PC-3 (cell line): ENCODE data around the gene CMTM8. TPM values are rescaled to one million over a fixed set of nuclear protein-coding genes. Genes with fewer than 3 reads are reported as not detected.
"Not testable (repeated sequence)": the region's sequence is repeated elsewhere in the genome, so short reads cannot be mapped to it uniquely, and the experiment has no call there.

ENCODE experiments used
- ATAC-seq: fragments of 200-7000 bp; cut with Tn5 transposase; 2 replicates; pipeline ENCODE4 v1.9.1; 2020; ENCODE audit warnings: mild to moderate bottlenecking, moderate library complexity
- BruUV-seq: library from RNA; stranded (reverse); fragments of 400-500 nt; replicated peaks from 2 replicates; lab custom pipeline; 2021; lab: Mats Ljungman, UMichigan
- CTCF ChIA-PET: fragments of 300-600 bp; sonication (Branson Sonifier 250); formaldehyde crosslinking; loops from one replicate; lab custom pipeline; 2022; ENCODE audit warnings: antibody characterized with exemption; lab: Charles Lee
- POLR2A ChIA-PET: fragments of 300-600 bp; sonication (Branson Sonifier 250); formaldehyde crosslinking; loops from one replicate; lab custom pipeline; 2022; ENCODE audit warnings: antibody characterized with exemption; ENCODE audit not compliant: unreplicated experiment; lab: Charles Lee
- DNase-seq: peaks from one replicate; pipeline ENCODE4 v3.0.0-alpha.2; 2015
- H2AFZ ChIP-seq: fragments of 300-600 bp; sonication (generic); 2 replicates; pipeline ENCODE4 v1.6.0; 2016; ENCODE audit warnings: antibody characterized with exemption, low read length
- H3F3A ChIP-seq: fragments of 300-600 bp; sonication (generic); one replicate; pipeline ENCODE4 v1.6.0; 2017; ENCODE audit warnings: antibody characterized with exemption, low read length, control low read depth, mild to moderate bottlenecking; ENCODE audit not compliant: unreplicated experiment
- H3K27ac ChIP-seq: fragments of 300-600 bp; sonication (generic); 2 replicates; pipeline ENCODE4 v1.5.1; 2016; ENCODE audit warnings: mild to moderate bottlenecking, low read length
- H3K27me3 ChIP-seq: fragments of 300-600 bp; sonication (generic); 2 replicates; pipeline ENCODE4 v1.6.1; 2016; ENCODE audit warnings: low read length, mixed read lengths
- H3K36me3 ChIP-seq: fragments of 300-600 bp; sonication (generic); 2 replicates; pipeline ENCODE4 v1.6.1; 2016; ENCODE audit warnings: low read depth, mixed run types, low read length, mixed read lengths
- H3K4me1 ChIP-seq: fragments of 300-600 bp; sonication (generic); 2 replicates; pipeline ENCODE4 v1.5.1; 2016; ENCODE audit warnings: low read length; ENCODE audit not compliant: insufficient read depth
- H3K4me2 ChIP-seq: fragments of 300-600 bp; sonication (generic); 2 replicates; pipeline ENCODE4 v1.6.0; 2016; ENCODE audit warnings: low read length
- H3K4me3 ChIP-seq: fragments of 300-600 bp; sonication (generic); 2 replicates; pipeline ENCODE4 v1.5.1; 2016; ENCODE audit warnings: mild to moderate bottlenecking, low read length, mixed read lengths
- H3K79me2 ChIP-seq: fragments of 300-600 bp; sonication (generic); 2 replicates; pipeline ENCODE4 v1.6.1; 2017; ENCODE audit warnings: low read length, mixed read lengths
- H3K9ac ChIP-seq: fragments of 300-600 bp; sonication (generic); 2 replicates; pipeline ENCODE4 v1.6.0; 2016; ENCODE audit warnings: mild to moderate bottlenecking, low read length
- H3K9me2 ChIP-seq: fragments of 300-600 bp; sonication (generic); replicated peaks from 2 replicates; pipeline ENCODE4 v1.6.1; 2016; ENCODE audit warnings: mixed run types, low read length, mixed read lengths
- H3K9me3 ChIP-seq: fragments of 300-600 bp; sonication (generic); 2 replicates; pipeline ENCODE4 v1.6.1; 2016; ENCODE audit warnings: low read length, mixed read lengths
- H4K20me1 ChIP-seq: fragments of 300-600 bp; sonication (generic); 2 replicates; pipeline ENCODE4 v1.6.1; 2016; ENCODE audit warnings: low read length, mixed read lengths
- EZH2 ChIP-seq: fragments of 300-600 bp; sonication (generic); IDR thresholded peaks from one replicate; pipeline ENCODE4 v1.6.1; 2017; ENCODE audit warnings: antibody characterized with exemption, mild to moderate bottlenecking, low read length; ENCODE audit not compliant: unreplicated experiment
- EZH2phosphoT487 ChIP-seq: fragments of 300-600 bp; sonication (generic); IDR thresholded peaks from 2 replicates; pipeline ENCODE4 v1.6.1; 2018; ENCODE audit warnings: mild to moderate bottlenecking, antibody characterized with exemption, low read length, borderline replicate concordance
- intact Hi-C: fragments of 100-400 bp; cut with micrococcal nuclease; formaldehyde crosslinking; loops from 2 replicates; pipeline ENCODE4 v1.9.0; 2023
- total RNA-seq: library from RNA; depleted of rRNA; stranded (reverse); fragments of >200 nt; gene quantifications from 2 replicates; pipeline ENCODE4 v1.2.3, GENCODE V29; 2014
- TF ChIP-seq, protein P1 (sequence below): fragments of 300-600 bp; sonication (generic); conservative IDR thresholded peaks from 2 replicates; pipeline ENCODE4 v1.5.1; 2017; ENCODE audit warnings: antibody characterized with exemption, low read depth, mild to moderate bottlenecking, low read length

CMTM8 gene
- total RNA-seq, 1 experiment from 2014 or later = 5.2 TPM

DNA sequence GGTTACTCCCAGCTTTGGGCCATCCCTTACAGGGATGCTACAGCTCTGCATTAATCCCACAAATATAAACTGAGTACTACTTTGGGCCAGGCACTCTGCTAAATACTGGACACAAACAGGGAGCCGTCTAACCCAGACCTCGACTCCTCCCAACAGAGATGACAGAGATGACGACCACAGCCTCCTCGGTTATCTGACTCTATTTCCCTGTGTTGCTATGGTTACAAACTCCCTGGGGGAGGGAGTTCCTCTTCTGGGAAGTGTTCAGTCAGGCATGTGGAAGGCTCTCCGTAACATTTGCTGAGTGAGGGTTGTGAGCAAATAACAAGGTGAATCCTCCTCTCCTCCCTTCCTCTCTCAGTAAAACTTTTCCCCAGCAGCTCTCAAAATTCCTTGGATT is 146.5 kb downstream of the CMTM8 start:
- intact Hi-C loops = no loop called here
- ChIA-PET POLR2A (no interaction called here), CTCF (no interaction called here)
- Histone ChIP-seq H3K79me2 (no peaks in the 10 kb centered on the region), H3K4me2 (no peak overlapping the region), H3K4me3 (no peak overlapping the region), H3K4me1 (peaks cover 4% of the 10 kb centered on the region; the same call in 1 of the 2 replicates), H2AFZ (no peak overlapping the region), H4K20me1 (no peaks in the 10 kb centered on the region), H3K9ac (no peak overlapping the region), H3K9me2 (no peaks in the 10 kb centered on the region), H3K27me3 (no peaks in the 10 kb centered on the region), H3K9me3 (no peaks in the 10 kb centered on the region), H3F3A (no peaks in the 10 kb centered on the region), H3K36me3 (no peaks in the 10 kb centered on the region), H3K27ac (no peak overlapping the region)
- TF ChIP-seq, protein P1, sequence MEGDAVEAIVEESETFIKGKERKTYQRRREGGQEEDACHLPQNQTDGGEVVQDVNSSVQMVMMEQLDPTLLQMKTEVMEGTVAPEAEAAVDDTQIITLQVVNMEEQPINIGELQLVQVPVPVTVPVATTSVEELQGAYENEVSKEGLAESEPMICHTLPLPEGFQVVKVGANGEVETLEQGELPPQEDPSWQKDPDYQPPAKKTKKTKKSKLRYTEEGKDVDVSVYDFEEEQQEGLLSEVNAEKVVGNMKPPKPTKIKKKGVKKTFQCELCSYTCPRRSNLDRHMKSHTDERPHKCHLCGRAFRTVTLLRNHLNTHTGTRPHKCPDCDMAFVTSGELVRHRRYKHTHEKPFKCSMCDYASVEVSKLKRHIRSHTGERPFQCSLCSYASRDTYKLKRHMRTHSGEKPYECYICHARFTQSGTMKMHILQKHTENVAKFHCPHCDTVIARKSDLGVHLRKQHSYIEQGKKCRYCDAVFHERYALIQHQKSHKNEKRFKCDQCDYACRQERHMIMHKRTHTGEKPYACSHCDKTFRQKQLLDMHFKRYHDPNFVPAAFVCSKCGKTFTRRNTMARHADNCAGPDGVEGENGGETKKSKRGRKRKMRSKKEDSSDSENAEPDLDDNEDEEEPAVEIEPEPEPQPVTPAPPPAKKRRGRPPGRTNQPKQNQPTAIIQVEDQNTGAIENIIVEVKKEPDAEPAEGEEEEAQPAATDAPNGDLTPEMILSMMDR = no peak
- no TSS peak for BruUV-seq
- no peak for ATAC-seq
- DNase-seq = no peak

DNA sequence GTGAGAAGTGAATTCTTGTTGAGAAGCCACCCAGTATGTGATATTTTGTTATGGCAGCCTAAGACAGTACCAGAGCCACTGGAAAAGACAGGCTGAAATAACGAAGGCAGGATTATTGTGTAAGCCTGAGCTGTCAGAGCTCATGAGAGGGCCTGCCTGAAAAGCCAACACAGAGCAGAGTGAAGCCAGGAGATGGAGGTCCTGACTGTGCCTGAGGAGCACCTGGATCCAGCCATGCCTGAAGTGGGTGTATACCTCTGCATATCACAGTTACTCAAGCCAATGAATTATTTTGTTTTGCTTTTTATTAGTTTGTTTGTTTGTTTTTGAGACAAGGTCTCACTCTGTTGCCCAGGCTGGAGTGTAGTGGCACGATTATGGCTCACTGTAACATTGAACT is 149.0 kb downstream of the CMTM8 start:
- Histone ChIP-seq H2AFZ (no peak overlapping the region), H3K9me2 (no peaks in the 10 kb centered on the region), H3K9me3 (no peaks in the 10 kb centered on the region), H3K27me3 (no peaks in the 10 kb centered on the region), H3F3A (no peaks in the 10 kb centered on the region), H3K27ac (no peak overlapping the region), H3K4me2 (no peak overlapping the region), H3K4me3 (no peak overlapping the region), H4K20me1 (0 out of 2 replicates have a peak, but pooled peaks cover 3% of the 10 kb centered on the region), H3K79me2 (peaks cover 16% of the 10 kb centered on the region), H3K36me3 (no peaks in the 10 kb centered on the region), H3K4me1 (peaks cover 12% of the 10 kb centered on the region), H3K9ac (no peak overlapping the region)
- POLR2A ChIA-PET = no interaction called here
- DNase-seq = no peak
- TF ChIP-seq EZH2phosphoT487 = no peak
- TF ChIP-seq EZH2 = no peak
- TF ChIP-seq, protein P1 = no peak
- intact Hi-C loops = no loop called here
- ATAC-seq = no peak
- BruUV-seq = no TSS peak
- CTCF ChIA-PET = no interaction called here

DNA sequence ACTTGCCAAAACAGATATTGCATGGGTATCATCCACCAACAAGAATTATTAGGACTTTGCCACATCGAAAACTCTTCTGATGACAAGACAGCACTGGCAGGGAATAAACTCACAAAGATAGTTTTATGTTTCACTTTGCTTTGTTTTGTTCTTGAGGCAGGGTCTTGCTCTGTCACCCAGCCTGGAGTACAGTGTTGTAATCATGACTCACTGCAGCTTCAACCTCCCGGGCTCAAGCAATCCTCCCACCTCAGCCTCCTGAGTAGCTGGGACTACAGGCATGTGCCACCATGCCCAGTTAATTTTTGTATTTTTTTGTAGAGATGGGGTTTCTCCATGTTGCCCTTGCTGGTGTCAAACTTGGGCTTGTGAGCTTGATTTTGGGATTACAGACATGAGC is 151.1 kb downstream of the CMTM8 start:
- H3K9ac ChIP-seq, H3K9me2 ChIP-seq, H2AFZ ChIP-seq, ATAC-seq, H3F3A ChIP-seq, H3K4me3 ChIP-seq, intact Hi-C loops, H3K9me3 ChIP-seq, BruUV-seq, H3K27me3 ChIP-seq, POLR2A ChIA-PET, H3K36me3 ChIP-seq, H3K27ac ChIP-seq, H3K4me2 ChIP-seq: not testable (repeated sequence)
- peaks cover 27% of the 10 kb centered on the region for H3K4me1 ChIP-seq
- CTCF ChIA-PET = interaction anchor here (0.9 kb wide), 1 partner anchor 78 kb away, joined by 4 read pairs; no protein-coding TSS in a partner anchor
- DNase-seq = peak; percentile 30
- H4K20me1 ChIP-seq = peaks cover 24% of the 10 kb centered on the region
- H3K79me2 ChIP-seq = peaks cover 37% of the 10 kb centered on the region
